ENCODE data around the gene PDPN. TPM values are rescaled to one million over a fixed set of nuclear protein-coding genes. Genes with fewer than 3 reads are reported as not detected.

PDPN gene
- total RNA-seq, result 7.1 and 7.3 TPM in 2 replicates

GRCh38 chr1:13583595-13583965, at the start of gene PDPN:
Gene PDPN (plus strand): TSS chr1:13583832. CDS start chr1:13584034, 202 bp downstream.

Other genes starting within 250 kb of the PDPN start
- not detected in 2 replicates for gene PRAMEF14, start 236.7 kb upstream of the PDPN start, total RNA-seq
- not detected in 2 replicates for gene PRAMEF19, start 211.9 kb upstream of the PDPN start, total RNA-seq
- gene PRAMEF17, start 194.2 kb upstream of the PDPN start, total RNA-seq, result not detected in 2 replicates
- gene PRAMEF20, start 173.4 kb upstream of the PDPN start, total RNA-seq, result not detected in 2 replicates
- 0.33 TPM in 1 of 2 replicates, not detected in the other for gene LRRC38, start 69.8 kb upstream of the PDPN start, total RNA-seq
- gene PRDM2, start 116.4 kb downstream of the PDPN start, total RNA-seq, result 5.7 and 9.3 TPM in 2 replicates

All from mesangial cell (primary cell).